HEK293 (cell line): Measurements from ENCODE around the gene NOM1.

Source experiments
- FEZF1 ChIP-seq: fragments of 450-650 bp; formaldehyde crosslinking; IDR thresholded peaks from 2 replicates; pipeline ENCODE4 v1.5.1; 2016; ENCODE audit warnings: missing biosample characterization, missing genetic modification characterization
- GLI4 ChIP-seq: fragments of 450-650 bp; formaldehyde crosslinking; IDR thresholded peaks from 2 replicates; pipeline ENCODE4 v1.5.1; 2016; ENCODE audit warnings: missing biosample characterization, missing genetic modification characterization
- KLF1 ChIP-seq: fragments of 450-650 bp; formaldehyde crosslinking; IDR thresholded peaks from 2 replicates; pipeline ENCODE4 v1.5.1; 2016; ENCODE audit warnings: missing biosample characterization, missing genetic modification characterization
- YY1 ChIP-seq: fragments of 450-650 bp; formaldehyde crosslinking; IDR thresholded peaks from 2 replicates; pipeline ENCODE4 v1.5.1; 2018; ENCODE audit warnings: missing biosample characterization, missing genetic modification characterization
- ZNF398 ChIP-seq: fragments of 450-650 bp; formaldehyde crosslinking; IDR thresholded peaks from 2 replicates; pipeline ENCODE4 v1.5.1; 2017; ENCODE audit warnings: missing biosample characterization, missing genetic modification characterization
- ZNF791 ChIP-seq: fragments of 450-650 bp; formaldehyde crosslinking; IDR thresholded peaks from 2 replicates; pipeline ENCODE4 v1.5.1; 2016; ENCODE audit warnings: missing biosample characterization, missing genetic modification characterization
- ZNF792 ChIP-seq: fragments of 450-650 bp; formaldehyde crosslinking; IDR thresholded peaks from 2 replicates; pipeline ENCODE4 v1.5.1; 2016; ENCODE audit warnings: missing biosample characterization, missing genetic modification characterization

DNA sequence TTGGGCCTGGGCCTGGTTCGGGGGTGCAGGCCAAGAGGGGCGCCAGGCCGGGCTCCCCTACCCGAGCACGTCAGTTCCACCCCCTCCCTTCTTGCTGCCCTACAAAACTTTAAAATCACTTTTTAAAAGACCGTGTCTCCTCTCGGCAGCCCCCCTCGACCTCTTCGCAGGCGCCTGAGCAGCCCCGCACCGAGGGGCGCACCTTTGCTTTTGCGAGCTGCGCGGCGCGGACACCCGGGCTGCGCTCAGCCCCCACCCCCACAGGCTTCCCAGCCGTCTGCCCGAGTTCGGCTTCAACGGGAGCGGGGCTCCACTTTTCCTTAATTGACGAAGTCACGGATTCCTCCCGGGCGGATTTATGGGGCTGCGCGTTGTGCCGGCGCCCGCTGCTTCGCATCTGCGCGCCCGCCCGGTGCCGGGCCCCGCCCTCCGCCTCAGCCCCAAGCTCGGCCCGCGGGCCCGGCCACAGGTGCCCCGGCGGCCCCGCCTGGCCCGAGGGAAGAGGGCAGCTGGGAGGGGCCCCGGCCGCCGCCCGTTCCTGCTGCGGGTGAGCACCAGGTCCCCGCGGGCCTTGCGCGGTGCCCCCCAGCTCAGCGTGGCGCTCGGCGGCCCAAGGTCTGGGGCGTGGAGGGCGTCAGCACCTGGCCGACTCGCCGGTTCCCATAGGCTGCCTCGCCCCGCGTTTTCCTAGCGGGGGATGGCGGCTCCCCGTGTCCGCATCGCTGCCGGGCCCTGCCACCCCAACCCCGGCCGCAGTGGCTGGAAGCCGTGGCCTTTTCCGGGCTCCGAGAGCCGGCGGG lies 71.8 kb downstream of the NOM1 start:
- no peak for TF ChIP-seq GLI4 (tag by site-specific recombination)
- TF ChIP-seq ZNF792 (tag by site-specific recombination), result no peak
- TF ChIP-seq FEZF1, result no peak
- TF ChIP-seq YY1, result no peak
- no peak for TF ChIP-seq ZNF398 (tag by site-specific recombination)
- TF ChIP-seq KLF1 (tag by site-specific recombination), result no peak
- no peak for TF ChIP-seq ZNF791 (tag by site-specific recombination)
